Anterior cingulate cortex (tissue), 58 donors: ENCODE measurements around the gene RPS2.

Experiments
- DNase-seq, 58 donors: peaks; one replicate each; lab custom pipeline; 2025; lab: John Stamatoyannopoulos, UW

Gene RPS2

DNA sequence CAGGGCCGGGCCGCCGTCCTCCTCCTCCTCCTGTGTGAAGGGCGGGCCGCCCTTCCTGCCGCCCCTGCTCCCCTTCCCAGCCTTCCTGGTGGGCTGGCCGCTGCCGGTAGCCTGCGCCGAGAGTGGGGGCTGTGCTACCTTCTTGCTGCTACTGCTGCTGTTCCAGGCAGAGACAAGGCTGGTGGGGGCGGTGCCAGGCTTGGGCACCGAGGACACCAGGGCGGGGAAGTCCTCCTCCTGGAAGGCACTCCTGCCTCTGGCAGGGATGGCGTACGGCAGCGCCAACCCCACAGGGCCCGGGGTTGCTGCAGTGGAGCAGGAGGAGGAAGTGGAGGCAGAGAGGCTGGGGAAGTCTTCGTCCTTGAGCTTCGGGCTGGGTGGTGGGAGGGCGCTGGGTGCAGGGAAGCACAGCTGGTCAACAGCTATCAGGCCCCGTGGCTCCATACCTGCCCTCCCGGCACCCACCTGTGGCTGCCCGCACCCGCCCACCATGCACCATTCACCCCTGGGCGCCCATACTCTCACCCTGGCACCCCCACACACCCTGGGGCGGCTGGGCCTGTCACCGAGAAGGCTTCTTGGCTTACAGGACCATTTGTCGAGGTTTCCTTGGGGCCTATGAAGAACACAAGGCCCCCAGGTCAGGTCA, 35.4 kb upstream of the RPS2 start:
- DNase-seq, result peak in 3 of 58 donors; percentile 22 to 45 (median 39)

DNA sequence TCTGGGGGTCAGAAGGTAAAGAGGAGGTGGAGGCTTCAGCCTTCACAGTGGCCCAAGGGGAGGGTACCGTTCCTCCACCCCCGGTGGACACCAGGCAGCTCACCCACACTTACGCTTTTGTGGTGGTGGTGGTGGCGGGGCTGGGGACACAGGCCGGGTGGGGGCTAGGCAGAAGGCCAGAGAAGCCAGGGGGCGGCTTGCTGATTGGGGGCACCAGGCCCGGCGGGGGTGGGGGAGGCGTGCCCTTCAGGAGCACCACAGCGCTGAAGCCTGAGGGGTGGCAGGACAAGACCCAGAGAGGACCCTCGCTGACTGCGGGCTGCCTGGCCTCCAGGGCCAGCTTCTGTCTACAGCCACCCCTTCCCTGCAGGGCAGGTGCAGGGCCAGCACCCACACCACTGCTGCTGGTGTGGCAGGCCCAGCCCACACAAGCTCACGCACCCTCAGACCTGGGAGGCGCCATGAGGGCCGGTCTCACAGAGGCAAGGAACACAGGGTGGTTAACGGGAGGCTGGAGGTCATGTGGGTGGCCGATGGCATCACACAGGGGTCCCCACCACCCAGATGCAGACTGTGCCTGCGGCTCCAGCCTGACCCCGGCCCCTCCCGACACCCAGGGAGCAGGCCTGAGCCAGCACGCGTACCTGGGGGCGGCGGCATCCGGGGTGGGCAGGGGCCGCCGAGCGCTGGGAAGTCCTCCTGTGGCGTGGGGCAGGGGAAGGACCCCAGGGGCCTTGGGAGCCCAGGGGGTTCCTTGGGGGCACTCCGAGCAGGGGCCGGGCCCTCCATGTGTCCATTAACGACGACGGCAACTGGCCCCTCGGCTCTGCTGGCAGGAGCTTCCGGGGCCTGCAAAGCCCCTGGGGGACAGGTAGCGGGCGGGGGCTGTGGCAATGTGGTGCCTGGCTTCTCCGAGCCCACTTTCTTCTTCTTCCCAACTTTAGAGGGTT, 34.5 kb upstream of the RPS2 start:
- DNase-seq, result no peak

DNA sequence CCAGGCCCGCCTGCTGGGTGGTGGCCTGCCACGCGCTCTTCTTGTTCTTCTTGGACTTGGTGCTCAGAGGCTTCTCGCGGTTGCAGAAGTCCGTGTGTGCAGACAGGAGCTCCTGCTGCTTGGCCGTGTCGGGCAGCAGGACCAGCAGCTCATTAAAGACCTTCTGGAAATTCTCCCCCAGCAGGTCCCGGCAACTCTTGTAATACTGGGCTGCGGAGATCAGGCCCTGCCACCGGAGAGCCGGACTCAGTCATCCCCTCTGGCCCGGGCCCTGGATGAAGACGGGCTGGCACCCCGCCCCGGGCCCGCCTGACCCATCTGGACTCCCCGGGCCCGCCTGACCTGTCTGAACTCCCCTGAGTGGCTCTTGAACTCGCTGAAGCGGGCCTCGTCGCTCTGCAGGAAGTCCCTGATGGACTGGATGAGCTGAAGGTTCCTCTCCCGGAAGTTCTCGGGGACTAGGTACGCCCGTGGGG, 33.8 kb upstream of the RPS2 start:
- no peak for DNase-seq

DNA sequence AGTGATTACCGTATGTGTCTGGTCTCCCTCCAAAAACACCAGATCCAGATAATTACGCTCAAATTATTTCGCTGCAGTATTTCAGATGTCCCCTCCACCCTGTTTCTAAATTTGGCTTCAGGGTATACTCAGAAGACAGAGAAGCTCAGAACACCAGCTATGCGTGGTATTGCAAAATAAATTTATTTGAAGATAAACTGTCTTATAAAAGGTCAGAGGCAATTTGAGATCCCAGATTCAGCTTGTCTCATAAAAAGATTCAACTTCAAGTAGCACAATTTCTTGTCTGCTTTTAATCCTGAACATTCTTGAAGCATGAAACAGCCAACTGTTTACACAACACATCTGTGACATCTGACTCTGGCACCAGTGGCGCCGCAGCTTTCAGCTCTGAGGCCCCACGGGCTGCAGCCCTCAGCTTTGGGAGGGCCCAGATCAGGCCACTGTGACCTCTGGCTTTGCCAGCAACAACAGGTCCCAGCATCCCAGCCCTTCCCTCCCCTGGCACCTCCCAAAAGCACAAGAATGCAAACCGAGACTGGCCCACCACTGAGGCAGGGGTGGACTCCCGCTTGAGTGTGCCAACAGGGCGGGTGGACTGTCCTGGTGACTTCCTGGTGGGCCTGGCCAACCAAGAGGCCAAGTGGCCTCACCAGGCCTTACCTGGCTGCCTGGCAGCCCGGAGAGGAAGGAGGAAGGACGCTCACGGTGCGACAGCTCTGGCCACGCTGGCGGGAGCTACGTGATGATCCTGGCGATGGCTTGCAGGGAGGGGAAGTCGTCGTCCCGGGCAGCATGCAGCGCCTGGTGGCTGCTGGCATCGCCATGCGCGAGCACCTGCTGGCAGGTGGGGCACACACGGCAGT, 33.1 kb upstream of the RPS2 start:
- no peak for DNase-seq

DNA sequence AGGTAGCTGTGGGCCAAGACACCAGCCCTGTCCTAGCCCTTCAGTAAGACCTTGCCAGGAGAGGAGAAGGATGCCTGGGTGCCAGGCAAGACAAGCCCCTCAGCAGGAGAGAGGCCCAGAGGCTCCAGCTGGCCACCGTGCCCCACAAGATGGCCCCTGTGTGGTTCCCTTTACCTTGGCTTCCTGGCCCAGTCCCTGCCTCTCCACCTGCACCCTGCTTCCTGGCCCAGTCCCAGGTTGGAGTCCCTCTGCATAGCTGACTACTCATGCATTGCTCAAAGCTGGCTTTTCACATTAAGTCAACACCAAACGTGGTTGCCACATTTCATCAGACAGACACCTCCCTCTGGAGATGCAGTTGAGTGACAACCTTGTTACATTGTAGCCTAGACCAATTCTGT, 29.1 kb upstream of the RPS2 start:
- no peak for DNase-seq

DNA sequence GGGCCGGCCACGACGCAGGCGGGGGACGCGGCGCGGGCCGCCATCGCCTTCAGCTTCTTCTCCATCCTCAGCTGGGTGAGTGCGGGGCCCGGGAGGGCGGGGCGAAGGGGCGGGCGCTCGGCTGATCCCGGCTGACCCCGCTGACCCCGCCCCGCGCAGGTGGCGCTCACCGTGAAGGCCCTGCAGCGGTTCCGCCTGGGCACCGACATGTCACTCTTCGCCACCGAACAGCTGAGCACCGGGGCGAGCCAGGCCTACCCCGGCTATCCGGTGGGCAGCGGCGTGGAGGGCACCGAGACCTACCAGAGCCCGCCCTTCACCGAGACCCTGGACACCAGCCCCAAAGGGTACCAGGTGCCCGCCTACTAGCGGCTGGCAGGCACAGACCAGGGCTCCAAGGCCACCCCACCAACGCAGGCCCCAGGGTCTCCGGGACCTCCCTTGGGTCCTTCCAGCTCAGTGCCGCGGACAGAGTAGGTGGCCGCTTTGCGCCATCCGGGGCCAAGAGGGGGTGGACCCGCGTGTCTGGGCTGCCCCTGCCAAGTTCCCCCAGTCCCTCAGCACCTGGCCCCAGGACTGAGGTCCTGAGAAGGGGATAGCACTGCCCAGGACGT, 28.2 kb upstream of the RPS2 start:
- DNase-seq, result no peak

DNA sequence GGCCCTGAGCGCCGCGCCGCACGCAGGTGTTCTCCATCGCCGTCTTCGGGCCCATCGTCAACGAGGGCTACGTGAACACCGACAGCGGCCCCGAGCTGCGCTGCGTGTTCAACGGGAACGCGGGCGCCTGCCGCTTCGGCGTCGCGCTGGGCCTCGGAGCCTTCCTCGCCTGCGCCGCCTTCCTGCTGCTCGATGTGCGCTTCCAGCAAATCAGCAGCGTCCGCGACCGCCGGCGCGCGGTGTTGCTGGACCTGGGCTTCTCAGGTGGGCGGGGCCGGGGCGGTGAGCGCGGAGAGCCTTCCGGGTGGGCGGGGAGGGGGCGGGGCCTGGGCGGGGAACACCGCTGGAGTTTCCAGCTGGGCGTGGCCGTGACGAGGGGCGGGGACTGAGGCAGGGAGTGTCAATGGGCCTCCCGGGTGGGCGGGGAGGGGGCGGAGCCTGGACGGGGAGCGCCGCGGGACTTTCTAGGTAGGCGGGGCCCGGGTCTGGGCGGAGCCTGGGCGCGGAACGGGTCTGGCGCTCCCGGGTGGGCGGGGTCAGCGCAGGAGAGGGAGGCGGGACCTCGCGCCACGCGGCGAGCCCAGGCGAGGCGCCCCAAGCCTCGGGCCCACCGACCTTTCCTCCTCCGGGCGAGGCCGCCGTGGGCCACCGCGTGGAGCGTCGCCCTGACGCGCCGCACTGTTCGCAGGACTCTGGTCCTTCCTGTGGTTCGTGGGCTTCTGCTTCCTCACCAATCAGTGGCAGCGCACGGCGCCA, 27.5 kb upstream of the RPS2 start:
- peak in 57 of 58 donors; percentile 20 to 94 (median 86) for DNase-seq

DNA sequence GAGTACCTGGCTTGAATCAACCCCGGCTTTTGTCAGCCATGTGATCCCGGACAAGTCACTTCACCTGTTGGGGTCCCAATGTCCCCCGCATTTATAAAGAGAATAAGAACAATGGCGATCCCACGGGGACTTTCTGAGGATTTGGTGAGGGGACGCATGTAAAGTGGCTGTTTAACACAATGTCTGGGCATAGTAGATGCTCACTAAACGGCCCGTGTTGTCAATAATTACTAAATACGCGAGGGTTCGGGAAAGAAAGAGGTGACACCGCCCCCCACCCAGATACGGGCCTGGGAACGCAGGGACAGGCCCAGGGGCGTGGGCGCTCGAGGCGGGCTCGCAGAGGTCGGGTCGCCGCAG, 26.9 kb upstream of the RPS2 start:
- DNase-seq, result no peak

DNA sequence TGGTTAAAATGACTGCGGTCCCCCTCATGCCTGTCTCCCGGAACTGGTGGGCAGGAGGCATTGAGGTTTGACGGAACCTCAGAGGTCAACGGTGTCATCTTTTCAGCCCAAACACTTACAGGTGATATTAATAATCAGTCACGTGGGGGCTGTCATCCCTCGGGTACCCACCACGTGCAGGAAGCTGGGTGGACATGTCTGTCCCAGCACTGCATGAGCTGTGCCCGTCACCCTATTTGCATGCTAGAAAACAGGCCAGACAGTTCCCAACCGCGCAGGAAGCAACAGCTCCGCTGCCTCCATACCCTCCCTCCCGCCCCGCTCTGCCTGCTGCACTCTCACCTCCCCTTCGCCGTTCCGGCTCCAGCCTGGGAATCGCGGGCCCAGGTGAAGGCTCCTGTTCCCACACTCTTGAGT, 26.5 kb upstream of the RPS2 start:
- peak in 2 of 58 donors; percentile 7 to 36 for DNase-seq

DNA sequence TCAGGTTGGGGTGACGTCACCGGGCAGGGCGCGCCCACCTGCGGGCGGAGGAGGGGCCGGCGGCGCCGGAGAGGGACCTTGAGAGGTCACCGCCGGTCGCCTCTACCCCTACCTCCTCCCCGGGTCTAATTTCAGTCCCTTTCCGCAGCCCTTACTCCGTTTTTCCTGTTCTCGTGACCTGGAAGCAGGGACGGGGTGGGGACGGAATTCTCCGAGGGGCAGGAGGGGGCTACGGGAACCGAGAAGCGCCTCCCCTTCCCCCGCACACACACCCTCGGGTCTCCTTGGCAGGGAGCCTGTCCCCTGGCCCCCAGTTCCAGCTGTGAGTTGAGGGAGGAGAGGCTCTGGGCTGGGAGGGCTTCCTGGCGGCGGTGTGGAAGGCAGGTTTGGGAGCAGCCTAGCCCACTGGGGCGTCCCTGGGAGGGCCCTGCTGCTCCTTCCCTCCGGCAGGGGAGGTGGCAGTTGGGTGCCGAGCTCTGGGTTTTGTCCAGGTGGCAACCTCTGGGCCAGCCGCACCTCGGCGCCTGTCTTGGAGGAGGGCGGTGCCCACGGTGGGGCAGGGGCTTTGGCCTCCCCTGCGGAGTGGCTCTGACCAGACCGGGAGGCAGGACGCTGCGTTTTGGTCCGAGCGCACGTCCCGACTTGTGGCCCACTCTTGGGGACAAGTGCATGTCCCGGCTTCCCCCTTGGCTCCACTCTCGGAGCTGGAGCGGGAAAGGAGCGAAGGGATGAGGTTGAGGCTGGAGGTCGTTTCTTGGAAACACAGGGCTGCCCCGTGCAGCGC, 25.9 kb upstream of the RPS2 start:
- DNase-seq, result peak in 4 of 58 donors; percentile 10 to 56 (median 31)

DNA sequence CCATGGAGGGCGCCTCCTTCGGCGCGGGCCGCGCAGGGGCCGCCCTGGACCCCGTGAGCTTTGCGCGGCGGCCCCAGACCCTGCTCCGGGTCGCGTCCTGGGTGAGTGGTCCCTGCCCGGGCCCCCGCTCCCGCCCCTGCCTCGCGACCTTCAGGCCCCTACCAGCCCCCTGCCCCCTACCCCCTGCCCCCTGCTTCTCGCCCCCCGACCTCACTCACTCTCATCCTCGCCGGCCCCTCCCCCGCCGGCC, 25.4 kb upstream of the RPS2 start:
- no peak for DNase-seq

DNA sequence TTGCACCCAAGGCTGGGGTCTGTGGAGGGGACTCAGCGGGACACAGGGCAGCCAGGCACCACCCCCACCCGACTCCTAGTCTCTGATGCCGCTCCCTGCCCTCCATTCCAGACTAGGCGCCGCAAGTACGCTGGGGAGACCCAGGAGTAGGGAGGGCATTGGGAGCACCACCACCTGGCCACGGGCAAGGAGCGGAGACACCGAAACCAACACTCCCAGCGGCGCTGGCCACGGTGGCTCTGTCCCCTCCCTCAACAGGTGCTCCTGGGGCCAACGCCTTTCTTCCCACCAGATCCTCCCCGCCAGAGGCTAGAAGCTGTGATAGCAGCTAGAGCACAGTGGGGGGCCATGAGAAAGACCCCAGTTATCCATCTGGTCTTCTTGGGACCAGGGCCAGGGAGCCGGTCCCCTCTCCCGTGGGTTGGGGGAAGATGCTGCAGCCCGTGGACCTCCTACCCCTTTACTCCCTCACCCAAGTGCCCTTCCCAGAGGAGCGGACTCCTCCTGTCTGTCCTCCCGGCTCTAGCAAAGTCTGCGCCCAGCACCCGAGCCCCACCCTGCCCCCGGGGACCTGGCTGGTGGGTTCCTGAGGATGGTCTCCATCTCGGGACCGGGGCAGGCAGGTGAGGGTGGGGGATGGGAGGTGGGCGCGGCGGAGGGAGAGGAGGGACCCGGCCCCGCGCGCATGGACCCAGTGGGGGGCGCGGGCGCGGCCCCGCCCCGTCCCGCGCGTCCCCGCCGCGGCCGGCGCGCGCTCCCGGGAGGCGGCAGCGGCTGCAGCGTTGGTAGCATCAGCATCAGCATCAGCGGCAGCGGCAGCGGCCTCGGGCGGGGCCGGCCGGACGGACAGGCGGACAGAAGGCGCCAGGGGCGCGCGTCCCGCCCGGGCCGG, 24.8 kb upstream of the RPS2 start, which contains the start of gene SYNGR3:
TSS of gene SYNGR3 (plus strand) at position 762 of the 892 bp plus-strand sequence. CDS start 133 bp downstream, outside the sequence.
- DNase-seq, result peak in 2 of 58 donors; percentile 10 to 14

DNA sequence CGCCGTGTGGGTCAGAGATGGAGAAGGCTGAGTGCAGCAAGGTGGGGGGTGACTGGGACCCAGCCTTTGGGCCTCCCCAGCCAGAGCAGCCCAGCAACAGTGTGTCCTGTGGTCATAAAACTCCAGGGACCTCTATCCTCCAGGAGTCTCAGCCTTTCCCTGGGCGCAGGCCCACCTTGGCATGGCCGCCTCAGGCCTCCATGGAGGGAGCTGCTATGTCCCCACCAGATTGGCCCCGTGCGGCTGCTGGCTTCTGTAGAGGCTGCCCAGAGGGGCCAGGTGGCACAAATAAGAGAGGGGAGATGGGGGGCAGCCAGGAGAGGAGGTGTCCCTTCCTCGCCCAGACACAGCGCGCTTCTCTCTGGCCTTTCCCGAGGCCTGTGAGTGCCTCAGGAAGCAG, 22.6 kb upstream of the RPS2 start:
- no peak for DNase-seq

DNA sequence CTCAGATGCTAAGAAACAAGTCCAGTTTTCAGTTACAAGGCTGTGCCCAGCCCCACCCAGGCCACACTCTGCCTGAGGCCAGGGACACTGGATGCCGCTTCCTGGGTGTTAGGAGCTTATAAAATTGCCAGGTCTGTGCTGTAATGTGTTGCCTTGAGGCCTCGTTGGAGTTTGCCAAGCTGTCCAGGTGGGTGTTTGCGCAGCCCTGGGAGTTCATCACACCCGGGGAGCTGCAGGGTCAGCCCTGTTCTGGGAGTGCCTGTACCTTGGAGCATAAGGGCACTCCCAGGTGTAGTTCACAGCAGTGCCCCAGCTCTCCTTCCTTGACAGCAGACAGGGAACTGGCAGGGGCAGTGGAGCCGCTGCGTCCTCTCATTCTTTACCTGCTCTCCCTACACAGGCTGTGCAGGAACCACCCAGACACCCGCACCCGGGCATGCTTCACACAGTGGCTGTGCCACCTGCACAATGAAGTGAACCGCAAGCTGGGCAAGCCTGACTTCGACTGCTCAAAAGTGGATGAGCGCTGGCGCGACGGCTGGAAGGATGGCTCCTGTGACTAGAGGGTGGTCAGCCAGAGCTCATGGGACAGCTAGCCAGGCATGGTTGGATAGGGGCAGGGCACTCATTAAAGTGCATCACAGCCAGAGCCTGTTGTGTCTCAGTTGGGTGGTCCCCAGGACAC, 21.0 kb upstream of the RPS2 start:
- no peak for DNase-seq

DNA sequence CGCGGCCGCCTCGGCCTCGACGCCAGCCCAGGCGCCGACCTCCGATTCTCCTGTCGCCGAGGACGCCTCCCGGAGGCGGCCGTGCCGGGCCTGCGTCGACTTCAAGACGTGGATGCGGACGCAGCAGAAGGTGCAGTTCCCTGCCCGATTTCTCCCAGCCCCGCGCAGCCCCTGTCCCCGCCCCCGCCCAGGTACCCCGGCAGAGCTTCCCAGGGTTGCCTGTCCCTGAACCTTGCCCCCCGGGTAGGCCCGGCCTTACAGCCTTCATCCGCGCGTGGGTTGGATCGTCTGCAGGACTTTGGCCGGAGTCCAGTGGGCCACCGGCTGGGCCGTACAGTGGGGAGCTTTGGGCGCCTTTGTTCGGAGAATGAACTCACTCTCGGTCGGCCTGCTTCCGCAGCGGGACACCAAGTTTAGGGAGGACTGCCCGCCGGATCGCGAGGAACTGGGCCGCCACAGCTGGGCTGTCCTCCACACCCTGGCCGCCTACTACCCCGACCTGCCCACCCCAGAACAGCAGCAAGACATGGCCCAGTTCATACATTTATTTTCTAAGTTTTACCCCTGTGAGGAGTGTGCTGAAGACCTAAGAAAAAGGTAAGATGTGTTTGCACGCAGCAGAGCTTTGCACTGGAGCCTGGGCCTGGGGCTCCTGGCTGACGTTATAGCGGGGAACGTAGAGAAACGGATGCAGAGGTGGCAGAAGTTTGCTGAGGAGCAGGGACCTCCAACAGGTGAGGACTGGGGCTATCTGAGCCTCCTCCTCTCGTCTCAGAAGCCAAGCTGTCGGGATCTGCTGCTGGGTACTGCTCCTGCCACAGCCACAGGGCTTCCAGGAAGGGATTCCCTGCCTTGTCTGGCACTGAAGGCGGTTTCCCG, 20.0 kb upstream of the RPS2 start:
- peak in 8 of 58 donors; percentile 30 to 62 (median 49) for DNase-seq
